Measurements from ENCODE around the gene TMEM271. TPM values are rescaled to one million over a fixed set of nuclear protein-coding genes. Genes with fewer than 3 reads are reported as not detected.
"Not testable (repeated sequence)": the region's sequence is repeated elsewhere in the genome, so short reads cannot be mapped to it uniquely, and the experiment has no call there.

The TMEM271 gene
- total RNA-seq, 1 donor from 2014 or later = not detected

GRCh38 chr4:566035-566434, 10.1 kb downstream of the TMEM271 start:
- no peak for DNase-seq (ENCODE audit: low spot score)

GRCh38 chr4:565614-566013, 10.5 kb downstream of the TMEM271 start:
- not testable (repeated sequence) for DNase-seq (ENCODE audit: low spot score)

- DNase-seq (ENCODE audit: low spot score) = not testable (repeated sequence)
Observed at GRCh38 chr4:562458-562857, 13.6 kb downstream of the TMEM271 start.

GRCh38 chr4:561426-561825, 14.7 kb downstream of the TMEM271 start:
- DNase-seq (ENCODE audit: low spot score) = no peak

GRCh38 chr4:560731-561291, 15.3 kb downstream of the TMEM271 start:
- no peak for DNase-seq (ENCODE audit: low spot score)

GRCh38 chr4:560061-560460, 16.0 kb downstream of the TMEM271 start:
- no peak for DNase-seq (ENCODE audit: low spot score)

GRCh38 chr4:555566-556275, 20.4 kb downstream of the TMEM271 start:
- no peak for DNase-seq (ENCODE audit: low spot score)

GRCh38 chr4:554793-555320, 21.2 kb downstream of the TMEM271 start:
- DNase-seq (ENCODE audit: low spot score) = not testable (repeated sequence)

GRCh38 chr4:552019-552418, 24.1 kb downstream of the TMEM271 start:
- no peak for DNase-seq (ENCODE audit: low spot score)

GRCh38 chr4:550268-550667, 25.8 kb downstream of the TMEM271 start:
- DNase-seq (ENCODE audit: low spot score) = not testable (repeated sequence)

- no peak for DNase-seq (ENCODE audit: low spot score)
Observed at GRCh38 chr4:548976-549375, 27.1 kb downstream of the TMEM271 start.

- DNase-seq (ENCODE audit: low spot score) = no peak
Observed at GRCh38 chr4:545612-546011, 30.5 kb downstream of the TMEM271 start.

- no peak for DNase-seq (ENCODE audit: low spot score)
Observed at GRCh38 chr4:544386-545105, 31.5 kb downstream of the TMEM271 start.

GRCh38 chr4:541271-541670, 34.8 kb downstream of the TMEM271 start:
- no peak for DNase-seq (ENCODE audit: low spot score)

GRCh38 chr4:538542-539142, 37.5 kb downstream of the TMEM271 start:
- no peak for DNase-seq (ENCODE audit: low spot score)

GRCh38 chr4:537436-538264, 38.4 kb downstream of the TMEM271 start:
- DNase-seq (ENCODE audit: low spot score) = no peak

- DNase-seq (ENCODE audit: low spot score) = no peak
Observed at GRCh38 chr4:536351-536972, 39.6 kb downstream of the TMEM271 start.

- no peak for DNase-seq (ENCODE audit: low spot score)
Observed at GRCh38 chr4:535924-536281, 40.2 kb downstream of the TMEM271 start.

- DNase-seq (ENCODE audit: low spot score) = no peak
Observed at GRCh38 chr4:535181-535923, 40.7 kb downstream of the TMEM271 start.

GRCh38 chr4:534576-535151, 41.4 kb downstream of the TMEM271 start:
- DNase-seq (ENCODE audit: low spot score) = no peak

Data from umbilical cord (tissue), 2 donors.